Prostate gland (tissue), 2 donors: ENCODE measurements around the gene BTBD1.

ENCODE experiments used
- POLR2AphosphoS5 ChIP-seq: sonication (generic); formaldehyde crosslinking; IDR thresholded peaks from one replicate; pipeline ENCODE4 v1.6.1; 2017; ENCODE audit warnings: antibody characterized with exemption
- TF ChIP-seq, protein P1 (sequence below), 4 experiments: fragments of 200-600 bp in 2 of 4; fragments of 450-650 bp in 2 of 4; sonication (generic) in 2 of 4; IDR thresholded peaks; 1 replicate in 3 of 4; 2 replicates in 1 of 4; pipeline ENCODE4 v1.5.1; 2016 to 2019; ENCODE audit warnings: antibody characterized with exemption in 4 of 4, mild to moderate bottlenecking in 2 of 4, moderate library complexity in 2 of 4

DNA sequence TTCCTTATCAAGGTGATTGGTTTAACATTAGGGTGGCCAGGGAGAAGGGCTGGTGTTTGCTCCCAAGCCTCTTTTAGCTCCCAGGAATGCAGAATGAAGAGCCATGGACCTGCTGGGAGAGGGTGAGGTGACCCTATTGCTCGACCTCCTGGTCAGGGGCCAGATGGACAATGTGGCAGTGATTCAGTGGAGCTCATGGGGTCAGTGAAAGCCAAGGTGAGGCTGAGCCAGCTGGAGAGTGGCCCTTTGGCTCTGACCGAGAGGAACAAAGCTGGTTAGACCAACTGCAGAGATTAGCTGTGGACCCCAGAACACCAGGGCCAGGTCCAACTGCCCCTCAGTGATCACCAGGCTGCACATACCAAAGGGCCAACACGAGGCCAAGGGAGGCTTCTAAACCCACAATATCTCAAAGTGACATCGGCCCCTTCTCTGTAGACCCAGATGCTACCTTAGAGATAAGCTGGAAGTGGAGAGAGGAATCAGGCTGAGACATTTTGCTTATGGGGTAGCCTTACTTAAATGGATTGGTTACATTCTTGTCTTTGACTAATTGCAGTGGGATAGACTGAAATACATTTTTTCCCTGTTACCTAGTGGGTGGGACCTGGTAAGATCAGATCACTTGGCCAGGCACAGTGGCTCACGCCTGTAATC lies 15.8 kb upstream of the BTBD1 start:
- TF ChIP-seq POLR2AphosphoS5, result no peak
- TF ChIP-seq, protein P1, sequence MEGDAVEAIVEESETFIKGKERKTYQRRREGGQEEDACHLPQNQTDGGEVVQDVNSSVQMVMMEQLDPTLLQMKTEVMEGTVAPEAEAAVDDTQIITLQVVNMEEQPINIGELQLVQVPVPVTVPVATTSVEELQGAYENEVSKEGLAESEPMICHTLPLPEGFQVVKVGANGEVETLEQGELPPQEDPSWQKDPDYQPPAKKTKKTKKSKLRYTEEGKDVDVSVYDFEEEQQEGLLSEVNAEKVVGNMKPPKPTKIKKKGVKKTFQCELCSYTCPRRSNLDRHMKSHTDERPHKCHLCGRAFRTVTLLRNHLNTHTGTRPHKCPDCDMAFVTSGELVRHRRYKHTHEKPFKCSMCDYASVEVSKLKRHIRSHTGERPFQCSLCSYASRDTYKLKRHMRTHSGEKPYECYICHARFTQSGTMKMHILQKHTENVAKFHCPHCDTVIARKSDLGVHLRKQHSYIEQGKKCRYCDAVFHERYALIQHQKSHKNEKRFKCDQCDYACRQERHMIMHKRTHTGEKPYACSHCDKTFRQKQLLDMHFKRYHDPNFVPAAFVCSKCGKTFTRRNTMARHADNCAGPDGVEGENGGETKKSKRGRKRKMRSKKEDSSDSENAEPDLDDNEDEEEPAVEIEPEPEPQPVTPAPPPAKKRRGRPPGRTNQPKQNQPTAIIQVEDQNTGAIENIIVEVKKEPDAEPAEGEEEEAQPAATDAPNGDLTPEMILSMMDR (IDR thresholded peaks at IDR 0.05), result no peak
